Measurements from ENCODE around the gene LRRC73. TPM values are rescaled to one million over a fixed set of nuclear protein-coding genes. Genes with fewer than 3 reads are reported as not detected.

LRRC73 gene
- total RNA-seq, 4 donors from 2014 or later, result 1.2 to 1.5 TPM; not detected in 2

DNA sequence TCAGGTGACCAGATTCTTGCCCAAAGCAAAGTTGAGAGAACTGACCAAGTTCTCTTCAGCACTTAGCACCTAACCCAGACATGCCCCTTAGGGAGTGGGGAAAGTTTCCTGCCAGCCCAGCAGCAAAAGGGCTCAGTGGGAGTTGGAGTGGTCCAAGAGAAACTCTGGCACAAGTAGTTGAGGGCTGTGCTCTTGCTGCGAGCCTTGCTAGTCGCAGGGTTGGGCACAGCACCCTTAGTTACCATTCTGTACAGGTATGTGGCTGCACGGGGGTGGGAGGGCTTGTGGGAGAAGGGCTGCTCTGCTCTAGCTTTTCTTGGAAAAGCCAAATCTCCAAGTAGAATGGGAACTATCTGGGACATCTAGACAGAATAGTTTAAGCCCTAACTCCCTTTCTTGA is 13.1 kb upstream of the LRRC73 start:
- TF ChIP-seq, protein P1, sequence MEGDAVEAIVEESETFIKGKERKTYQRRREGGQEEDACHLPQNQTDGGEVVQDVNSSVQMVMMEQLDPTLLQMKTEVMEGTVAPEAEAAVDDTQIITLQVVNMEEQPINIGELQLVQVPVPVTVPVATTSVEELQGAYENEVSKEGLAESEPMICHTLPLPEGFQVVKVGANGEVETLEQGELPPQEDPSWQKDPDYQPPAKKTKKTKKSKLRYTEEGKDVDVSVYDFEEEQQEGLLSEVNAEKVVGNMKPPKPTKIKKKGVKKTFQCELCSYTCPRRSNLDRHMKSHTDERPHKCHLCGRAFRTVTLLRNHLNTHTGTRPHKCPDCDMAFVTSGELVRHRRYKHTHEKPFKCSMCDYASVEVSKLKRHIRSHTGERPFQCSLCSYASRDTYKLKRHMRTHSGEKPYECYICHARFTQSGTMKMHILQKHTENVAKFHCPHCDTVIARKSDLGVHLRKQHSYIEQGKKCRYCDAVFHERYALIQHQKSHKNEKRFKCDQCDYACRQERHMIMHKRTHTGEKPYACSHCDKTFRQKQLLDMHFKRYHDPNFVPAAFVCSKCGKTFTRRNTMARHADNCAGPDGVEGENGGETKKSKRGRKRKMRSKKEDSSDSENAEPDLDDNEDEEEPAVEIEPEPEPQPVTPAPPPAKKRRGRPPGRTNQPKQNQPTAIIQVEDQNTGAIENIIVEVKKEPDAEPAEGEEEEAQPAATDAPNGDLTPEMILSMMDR (IDR thresholded peaks at IDR 0.05), result no peak
- TF ChIP-seq POLR2A (IDR thresholded peaks at IDR 0.05), result no peak
- Histone ChIP-seq H3K27me3 (no peaks in the 10 kb centered on the region), H3K4me3 (no peak overlapping the region), H3K36me3 (no peaks in the 10 kb centered on the region), H3K27ac (no peak overlapping the region), H3K9me3 (no peaks in the 10 kb centered on the region), H3K4me1 (peaks cover under 1 to 5% of the 10 kb centered on the region in 2 donors)
- intact Hi-C loops (cut with DNase I; ENCODE audit: low total_unique reads), result no loop called here
- no peak for DNase-seq

DNA sequence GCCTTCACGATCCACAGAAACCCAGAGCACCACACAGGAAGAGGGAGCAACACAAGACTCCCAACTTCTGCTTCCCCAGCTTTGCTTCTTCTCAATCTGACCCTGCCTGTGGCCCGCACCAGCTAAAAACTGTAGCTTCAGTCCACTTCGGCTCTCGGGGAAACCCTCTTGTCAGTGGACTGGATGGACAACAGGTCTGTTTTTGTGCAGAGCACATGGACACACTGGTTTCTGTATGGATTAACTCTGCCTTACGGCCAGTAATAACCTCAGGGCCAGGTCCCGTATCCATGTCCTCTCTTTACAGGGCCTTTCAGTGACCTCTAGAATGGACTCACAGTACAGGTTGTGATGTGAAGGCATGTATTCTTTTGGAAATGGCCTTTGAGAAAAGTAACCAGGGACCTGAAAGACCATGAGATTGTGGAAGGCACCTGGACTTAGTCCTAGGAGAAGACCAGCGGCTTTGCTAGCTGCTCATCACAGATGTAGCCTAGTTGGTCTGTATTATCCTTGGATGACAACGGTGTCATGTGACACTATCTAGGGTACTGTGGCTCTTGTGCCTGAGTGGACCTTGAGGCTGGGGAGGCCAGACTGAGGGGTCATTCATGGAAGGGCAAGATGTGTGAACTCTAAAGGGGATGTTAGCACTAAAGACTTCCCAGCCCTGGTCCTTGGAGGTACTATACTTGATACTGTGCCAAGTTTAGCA is 12.6 kb upstream of the LRRC73 start:
- Histone ChIP-seq H3K36me3 (no peaks in the 10 kb centered on the region), H3K9me3 (no peaks in the 10 kb centered on the region), H3K4me1 (peaks cover 6 to 8% of the 10 kb centered on the region in 2 donors), H3K27ac (no peak overlapping the region), H3K4me3 (no peak overlapping the region), H3K27me3 (no peaks in the 10 kb centered on the region)
- no peak for DNase-seq
- intact Hi-C loops (cut with DNase I; ENCODE audit: low total_unique reads), result no loop called here
- TF ChIP-seq, protein P1 (IDR thresholded peaks at IDR 0.05), result no peak
- TF ChIP-seq POLR2A (IDR thresholded peaks at IDR 0.05), result no peak

DNA sequence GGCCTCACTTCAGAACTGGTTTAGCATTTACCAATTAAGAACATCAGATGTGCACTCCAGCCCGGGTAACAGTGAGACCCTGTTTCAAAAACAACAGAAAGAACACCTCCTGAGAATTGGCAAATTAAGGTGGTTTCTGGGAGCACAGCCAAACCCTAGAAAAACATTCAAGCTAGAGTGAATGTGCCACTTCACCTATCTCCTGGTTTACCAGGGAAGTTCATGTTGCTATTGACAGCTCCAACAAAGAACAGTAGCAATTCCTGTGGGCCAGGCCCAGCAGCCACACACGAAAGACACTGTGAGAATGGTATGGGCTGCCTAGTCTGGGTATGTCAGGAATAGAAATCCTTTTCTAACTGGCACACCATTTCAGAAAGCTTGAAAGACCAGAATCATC is 11.7 kb upstream of the LRRC73 start:
- intact Hi-C loops (cut with DNase I; ENCODE audit: low total_unique reads), result no loop called here
- H3K9me3 ChIP-seq, result no peaks in the 10 kb centered on the region
- H3K4me1 ChIP-seq, result peaks cover 8 to 10% of the 10 kb centered on the region in 2 donors
- DNase-seq, result no peak
- H3K36me3 ChIP-seq, result no peaks in the 10 kb centered on the region
- H3K4me3 ChIP-seq, result no peak overlapping the region
- no peak for TF ChIP-seq POLR2A (IDR thresholded peaks at IDR 0.05)
- TF ChIP-seq, protein P1 (IDR thresholded peaks at IDR 0.05), result no peak
- H3K27me3 ChIP-seq, result no peaks in the 10 kb centered on the region
- H3K27ac ChIP-seq, result no peak overlapping the region

DNA sequence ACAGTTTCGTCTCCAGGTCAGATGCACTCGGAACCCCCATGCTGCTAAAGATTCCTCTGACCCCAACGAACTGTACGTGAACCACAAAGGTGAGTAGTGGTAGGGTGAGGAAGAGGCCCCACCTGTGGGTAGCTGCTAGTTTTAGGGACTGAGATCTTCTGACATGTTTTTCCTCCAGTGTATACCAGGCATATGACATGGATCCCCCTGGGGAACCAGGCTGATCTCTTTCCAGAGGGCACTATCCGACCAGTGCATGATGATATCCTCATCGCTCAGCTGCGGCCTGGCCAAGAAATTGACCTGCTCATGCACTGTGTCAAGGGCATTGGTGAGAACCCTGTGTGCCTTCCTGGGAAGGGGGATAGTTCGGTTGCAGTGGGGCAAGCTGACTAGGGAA is 10.0 kb upstream of the LRRC73 start:
- DNase-seq, result no peak
- H3K27me3 ChIP-seq, result no peaks in the 10 kb centered on the region
- no peaks in the 10 kb centered on the region for H3K9me3 ChIP-seq
- TF ChIP-seq, protein P1 (IDR thresholded peaks at IDR 0.05), result no peak
- no peak for TF ChIP-seq POLR2A (IDR thresholded peaks at IDR 0.05)
- no peaks in the 10 kb centered on the region for H3K36me3 ChIP-seq
- H3K4me1 ChIP-seq, result peaks cover 18% of the 10 kb centered on the region in 2 donors
- no peak overlapping the region for H3K27ac ChIP-seq
- intact Hi-C loops (cut with DNase I; ENCODE audit: low total_unique reads), result no loop called here
- H3K4me3 ChIP-seq, result no peak overlapping the region

DNA sequence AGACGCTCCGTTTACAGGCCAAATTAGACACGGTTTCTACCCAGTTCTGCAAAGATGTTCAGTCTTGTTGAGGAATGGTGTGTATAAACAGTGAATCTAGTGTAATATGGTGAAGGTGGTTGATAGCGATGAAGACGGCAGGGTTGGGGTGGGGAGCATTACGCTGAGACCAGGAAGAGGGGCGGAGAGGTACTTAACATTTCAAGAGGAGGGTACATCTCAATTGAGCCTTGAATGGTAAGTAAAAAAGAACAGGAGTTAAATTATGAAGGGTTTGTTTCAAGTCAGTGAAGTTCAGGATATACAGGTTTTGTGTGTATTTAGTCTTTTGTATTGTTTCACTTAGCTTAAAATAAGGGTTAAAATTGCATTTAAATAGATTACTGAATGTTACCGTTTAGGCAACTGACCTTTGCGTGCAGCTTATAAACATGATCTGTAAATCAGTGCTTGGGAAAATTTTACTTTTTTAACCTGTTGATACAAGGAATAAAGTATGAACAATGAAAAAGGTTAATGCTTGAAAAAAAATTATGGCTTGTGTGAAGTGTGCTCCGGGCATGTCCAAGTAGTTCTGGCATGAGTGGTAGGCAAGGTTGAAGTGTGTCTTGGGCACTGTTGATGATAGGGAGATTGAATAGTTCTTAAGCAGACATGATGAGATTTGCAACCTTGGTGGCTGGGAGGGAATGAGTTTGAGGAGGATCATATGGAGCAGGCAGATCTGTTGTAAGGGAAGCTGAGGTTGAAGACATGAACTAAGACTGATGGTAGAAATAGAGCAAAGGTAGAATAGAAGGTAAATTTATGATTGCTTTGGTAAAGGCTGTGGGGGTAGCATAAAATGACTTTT is 7.6 kb upstream of the LRRC73 start:
- TF ChIP-seq POLR2A (IDR thresholded peaks at IDR 0.05), result no peak
- TF ChIP-seq, protein P1 (IDR thresholded peaks at IDR 0.05), result no peak
- H3K36me3 ChIP-seq, result no peaks in the 10 kb centered on the region
- no peak for DNase-seq
- peaks cover 19% of the 10 kb centered on the region in 2 donors for H3K4me1 ChIP-seq
- intact Hi-C loops (cut with DNase I; ENCODE audit: low total_unique reads), result no loop called here
- no peaks in the 10 kb centered on the region for H3K27me3 ChIP-seq
- H3K9me3 ChIP-seq, result no peaks in the 10 kb centered on the region
- peak overlapping the region; percentile 61 to 87 for H3K27ac ChIP-seq
- peak overlapping the region; percentile 70 to 100 for H3K4me3 ChIP-seq

Measured in uterus (tissue), 4 donors.